NCI-H446 (cell line): ENCODE results near the gene STMN3.

Experiments used
- DNase-seq, 2 experiments: peaks; one replicate each; lab custom pipeline; 2025; lab: John Stamatoyannopoulos, UW

The STMN3 gene

GRCh38 chr20:63653041-63653973, at the start of gene STMN3:
Gene STMN3 (minus strand): TSS chr20:63653424. CDS start chr20:63653345, 79 bp downstream.
- DNase-seq = peak; percentile 80 to 84

- DNase-seq = no peak
These were observed 48.9 kb upstream of the STMN3 start for GRCh38 chr20:63702036-63702665.

DNA sequence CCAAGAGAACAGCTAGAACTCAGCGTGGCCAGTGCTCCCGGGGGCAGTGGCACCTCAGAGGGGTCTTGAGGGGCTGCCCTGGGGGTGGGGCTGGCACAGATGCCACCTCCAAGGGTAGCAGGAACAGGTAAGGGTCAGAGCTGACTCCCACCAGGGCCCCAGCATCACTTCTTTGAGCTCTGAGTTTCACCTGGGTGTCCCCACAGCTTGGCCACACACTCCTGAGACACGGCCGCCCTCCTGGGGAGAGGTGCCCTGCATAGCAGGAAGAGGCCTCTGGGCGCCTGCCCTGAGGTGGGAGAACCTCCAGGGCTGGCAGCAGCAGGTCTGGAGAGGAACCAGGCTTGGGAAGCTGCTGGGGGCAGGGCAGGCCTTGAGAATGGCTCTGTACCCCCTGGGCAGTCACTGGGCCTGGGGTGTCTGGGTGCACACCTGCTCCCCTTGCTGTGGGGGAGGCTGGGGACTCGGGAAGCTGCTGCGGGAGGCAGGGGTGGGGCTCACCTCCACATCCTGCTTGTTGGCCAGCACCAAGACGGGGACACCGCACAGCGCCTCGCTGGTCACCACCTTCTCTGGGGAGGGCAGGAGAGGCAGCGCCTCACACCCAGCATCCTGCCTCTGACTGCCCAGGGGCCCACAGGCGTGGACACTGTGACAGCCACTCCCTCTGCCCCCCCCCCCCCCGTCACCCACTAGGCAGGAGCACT, 48.3 kb upstream of the STMN3 start:
- DNase-seq = no peak

- DNase-seq = no peak
These were observed 47.8 kb upstream of the STMN3 start for GRCh38 chr20:63701051-63701328.

DNA sequence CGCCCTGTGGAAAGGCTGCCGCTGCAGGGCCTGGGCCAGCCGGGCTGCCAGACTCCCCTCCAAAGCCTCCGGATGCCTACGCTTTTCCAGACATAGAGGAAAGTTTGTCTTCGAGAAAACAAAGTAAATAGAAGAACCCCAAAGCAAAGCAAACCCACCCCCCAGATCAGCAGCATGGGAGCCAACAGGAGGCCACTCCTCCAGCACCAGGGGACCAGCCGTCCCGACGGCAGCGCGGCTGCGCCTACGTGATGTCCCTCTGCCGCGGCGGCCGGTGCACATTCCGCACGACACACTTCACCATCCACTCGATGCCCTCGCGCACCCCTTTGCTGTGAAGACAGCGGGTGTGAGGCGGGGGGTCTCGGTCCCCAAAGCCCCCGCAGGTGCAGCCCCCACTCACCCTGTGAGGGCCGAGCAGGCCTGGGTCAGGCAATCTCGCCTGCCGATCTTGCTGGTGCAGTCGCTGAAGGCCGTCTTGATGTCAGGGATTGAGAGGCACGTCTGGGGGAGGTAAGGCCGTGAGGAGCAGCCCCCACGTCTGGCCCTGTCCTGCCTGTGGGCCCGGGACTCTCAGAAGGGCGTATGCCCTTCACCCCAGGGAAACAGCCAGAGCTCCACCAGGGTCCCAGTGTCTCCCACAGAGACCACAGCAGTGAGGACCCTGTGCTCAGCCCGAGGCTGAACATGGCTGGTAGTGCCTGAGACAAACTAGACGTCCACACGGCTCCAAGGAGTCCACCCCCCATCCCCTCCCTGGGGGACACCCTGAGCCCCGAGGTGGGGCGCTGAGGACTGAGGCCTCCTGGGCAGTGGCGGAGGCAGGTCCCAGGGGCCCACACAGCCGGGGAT, 47.2 kb upstream of the STMN3 start:
- no peak for DNase-seq

DNA sequence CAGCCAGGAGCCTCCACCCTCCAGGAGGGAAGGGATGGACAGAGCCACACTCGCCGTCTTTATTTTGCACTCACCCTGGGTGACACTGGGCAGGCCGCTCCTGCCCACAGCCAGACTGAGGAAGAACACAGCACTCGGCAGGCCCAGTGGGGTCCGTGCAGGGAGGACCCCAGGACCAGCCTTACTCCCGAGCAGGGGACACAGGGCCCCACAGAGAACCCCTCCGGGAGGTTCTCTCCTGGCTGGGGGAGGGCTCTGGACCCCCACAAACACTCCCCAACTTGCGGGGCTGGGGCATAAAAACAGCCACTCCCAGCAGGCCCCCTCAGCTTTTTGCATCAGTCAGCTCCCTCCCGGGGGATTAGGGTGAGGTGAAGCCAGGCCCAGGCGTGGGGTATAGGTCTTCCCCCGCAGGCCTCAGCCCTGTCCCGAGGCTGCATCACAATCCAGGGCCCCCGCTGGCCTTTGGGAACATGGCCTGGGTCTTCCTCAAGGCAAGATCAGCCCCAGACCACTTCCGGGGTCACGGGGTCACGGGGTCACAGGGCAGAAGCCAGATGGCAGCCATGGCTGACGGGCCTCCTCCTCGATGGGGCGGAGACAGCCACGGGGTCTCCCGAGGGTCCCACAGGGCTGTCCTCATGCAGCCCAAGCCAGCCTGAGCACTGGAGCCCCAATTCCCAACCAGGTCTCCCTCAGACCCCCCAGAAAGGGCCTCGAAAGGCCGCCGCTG, 46.4 kb upstream of the STMN3 start:
- DNase-seq = no peak

- DNase-seq = no peak
These were observed 45.7 kb upstream of the STMN3 start for GRCh38 chr20:63698739-63699465.

- DNase-seq = no peak
These were observed 44.8 kb upstream of the STMN3 start for GRCh38 chr20:63697868-63698545.

DNA sequence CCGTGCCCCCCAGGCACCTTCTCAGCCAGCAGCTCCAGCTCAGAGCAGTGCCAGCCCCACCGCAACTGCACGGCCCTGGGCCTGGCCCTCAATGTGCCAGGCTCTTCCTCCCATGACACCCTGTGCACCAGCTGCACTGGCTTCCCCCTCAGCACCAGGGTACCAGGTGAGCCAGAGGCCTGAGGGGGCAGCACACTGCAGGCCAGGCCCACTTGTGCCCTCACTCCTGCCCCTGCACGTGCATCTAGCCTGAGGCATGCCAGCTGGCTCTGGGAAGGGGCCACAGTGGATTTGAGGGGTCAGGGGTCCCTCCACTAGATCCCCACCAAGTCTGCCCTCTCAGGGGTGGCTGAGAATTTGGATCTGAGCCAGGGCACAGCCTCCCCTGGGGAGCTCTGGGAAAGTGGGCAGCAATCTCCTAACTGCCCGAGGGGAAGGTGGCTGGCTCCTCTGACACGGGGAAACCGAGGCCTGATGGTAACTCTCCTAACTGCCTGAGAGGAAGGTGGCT, 44.2 kb upstream of the STMN3 start:
- DNase-seq = no peak

DNA sequence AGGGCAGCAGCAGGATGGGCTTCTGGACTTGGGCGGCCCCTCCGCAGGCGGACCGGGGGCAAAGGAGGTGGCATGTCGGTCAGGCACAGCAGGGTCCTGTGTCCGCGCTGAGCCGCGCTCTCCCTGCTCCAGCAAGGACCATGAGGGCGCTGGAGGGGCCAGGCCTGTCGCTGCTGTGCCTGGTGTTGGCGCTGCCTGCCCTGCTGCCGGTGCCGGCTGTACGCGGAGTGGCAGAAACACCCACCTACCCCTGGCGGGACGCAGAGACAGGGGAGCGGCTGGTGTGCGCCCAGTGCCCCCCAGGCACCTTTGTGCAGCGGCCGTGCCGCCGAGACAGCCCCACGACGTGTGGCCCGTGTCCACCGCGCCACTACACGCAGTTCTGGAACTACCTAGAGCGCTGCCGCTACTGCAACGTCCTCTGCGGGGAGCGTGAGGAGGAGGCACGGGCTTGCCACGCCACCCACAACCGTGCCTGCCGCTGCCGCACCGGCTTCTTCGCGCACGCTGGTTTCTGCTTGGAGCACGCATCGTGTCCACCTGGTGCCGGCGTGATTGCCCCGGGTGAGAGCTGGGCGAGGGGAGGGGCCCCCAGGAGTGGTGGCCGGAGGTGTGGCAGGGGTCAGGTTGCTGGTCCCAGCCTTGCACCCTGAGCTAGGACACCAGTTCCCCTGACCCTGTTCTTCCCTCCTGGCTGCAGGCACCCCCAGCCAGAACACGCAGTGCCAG, 43.6 kb upstream of the STMN3 start, which contains the start of gene TNFRSF6B:
Gene TNFRSF6B (plus strand): TSS at position 25 of the 729 bp plus-strand sequence. CDS start 116 bp downstream, at position 141.
- DNase-seq = no peak

GRCh38 chr20:63696306-63696627, 43.0 kb upstream of the STMN3 start:
- no peak for DNase-seq

- DNase-seq = no peak
These were observed 42.4 kb upstream of the STMN3 start for GRCh38 chr20:63695424-63696305.

DNA sequence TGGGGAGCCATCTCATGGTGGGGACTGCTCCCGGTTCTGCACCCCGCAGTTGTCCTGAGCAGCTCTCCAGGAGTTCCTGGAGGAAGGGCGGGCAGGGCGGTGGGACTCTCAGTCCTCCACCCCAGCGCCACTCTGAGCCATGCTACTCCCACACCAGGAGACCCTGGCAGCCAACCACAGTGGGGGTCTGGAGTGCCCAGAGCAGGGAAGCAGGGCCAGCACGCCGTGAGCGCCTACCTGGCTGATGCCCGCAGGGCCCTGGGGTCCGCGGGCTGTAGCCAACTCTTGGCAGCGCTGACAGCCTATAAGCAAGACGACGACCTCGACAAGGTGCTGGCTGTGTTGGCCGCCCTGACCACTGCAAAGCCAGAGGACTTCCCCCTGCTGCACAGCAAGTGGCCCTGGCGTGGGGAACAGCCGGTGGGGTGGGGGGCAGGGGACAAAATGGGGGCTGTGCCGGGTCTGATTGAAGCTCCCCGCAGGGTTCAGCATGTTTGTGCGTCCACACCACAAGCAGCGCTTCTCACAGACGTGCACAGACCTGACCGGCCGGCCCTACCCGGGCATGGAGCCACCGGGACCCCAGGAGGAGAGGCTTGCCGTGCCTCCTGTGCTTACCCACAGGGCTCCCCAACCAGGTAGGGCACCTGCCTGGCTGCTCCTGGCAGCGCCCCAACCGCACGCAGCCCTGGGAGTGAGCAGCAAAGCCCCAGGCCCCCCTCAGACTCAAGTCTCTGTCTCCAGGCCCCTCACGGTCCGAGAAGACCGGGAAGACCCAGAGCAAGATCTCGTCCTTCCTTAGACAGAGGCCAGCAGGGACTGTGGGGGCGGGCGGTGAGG, 41.6 kb upstream of the STMN3 start:
- no peak for DNase-seq

DNA sequence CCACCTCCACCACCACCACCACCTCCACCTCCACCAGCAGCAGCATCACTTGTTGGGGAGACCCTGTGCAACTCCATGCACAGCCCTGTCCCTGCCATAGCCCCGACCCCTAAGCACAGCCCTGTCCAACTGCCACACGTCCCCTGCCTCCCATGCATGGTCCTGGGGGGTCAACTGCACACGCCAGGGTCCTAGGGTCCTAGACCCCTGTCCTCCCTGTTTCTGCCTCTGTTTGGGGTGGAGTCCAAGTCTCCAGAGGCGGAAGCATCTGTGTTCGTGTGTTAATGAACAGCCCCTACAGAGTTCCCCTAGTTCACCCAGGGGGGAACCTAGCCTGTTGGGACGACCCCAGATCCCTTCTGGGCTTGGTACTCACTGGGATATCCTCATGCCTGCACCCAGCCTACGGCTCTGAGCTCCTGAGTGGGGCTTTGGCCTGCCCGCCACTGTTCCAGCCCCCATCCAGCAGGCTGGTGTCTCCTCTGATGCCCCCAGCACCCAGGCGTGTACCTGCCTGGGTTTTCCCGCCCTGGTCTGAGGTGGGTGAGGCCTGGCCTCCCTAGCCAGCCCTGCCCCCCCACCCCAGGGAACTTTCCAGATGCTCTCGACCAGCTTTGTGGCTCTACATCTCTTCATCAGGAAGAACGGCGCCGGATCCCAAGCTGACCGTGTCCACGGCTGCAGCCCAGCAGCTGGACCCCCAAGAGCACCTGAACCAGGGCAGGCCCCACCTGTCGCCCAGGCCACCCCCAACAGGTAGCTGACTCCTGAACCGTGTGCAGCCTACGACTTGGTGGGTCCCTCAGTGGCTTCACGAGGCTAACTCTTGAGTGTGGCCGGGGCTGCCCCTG, 40.7 kb upstream of the STMN3 start:
- no peak for DNase-seq

DNA sequence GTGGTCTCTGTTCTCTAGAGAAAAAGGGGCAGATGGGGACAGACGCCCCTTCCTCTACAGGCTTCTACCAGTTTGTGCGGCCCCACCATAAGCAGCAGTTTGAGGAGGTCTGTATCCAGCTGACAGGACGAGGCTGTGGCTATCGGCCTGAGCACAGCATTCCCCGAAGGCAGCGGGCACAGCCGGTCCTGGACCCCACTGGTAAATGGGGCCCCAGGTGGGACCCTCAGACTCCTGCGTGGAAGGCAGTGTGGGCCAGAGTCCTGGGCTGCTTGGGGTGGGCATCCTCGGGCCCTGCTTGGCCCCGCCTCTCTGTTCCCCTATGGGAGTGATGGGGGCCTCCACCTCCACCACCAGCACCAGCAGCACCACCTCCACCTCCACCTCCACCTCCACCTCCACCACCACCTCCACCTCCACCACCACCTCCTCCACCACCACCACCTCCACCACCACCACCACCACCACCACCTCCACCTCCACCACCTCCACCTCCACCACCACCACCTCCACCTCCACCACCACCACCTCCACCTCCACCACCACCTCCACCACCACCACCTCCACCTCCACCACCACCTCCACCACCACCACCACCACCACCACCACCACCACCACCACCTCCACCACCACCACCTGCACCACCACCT, 40.0 kb upstream of the STMN3 start:
- DNase-seq = no peak
